WTC11 (cell line): ENCODE data around the gene RNF146. TPM values are rescaled to one million over a fixed set of nuclear protein-coding genes. Genes with fewer than 3 reads are reported as not detected.

Experiments
- FOXJ3 ChIP-seq: sonication (generic); formaldehyde crosslinking; IDR thresholded peaks from 2 replicates; pipeline ENCODE4 v1.9.0; 2021; ENCODE audit warnings: missing genetic modification reagents, mild to moderate bottlenecking, borderline replicate concordance
- FOXP1 ChIP-seq: sonication (generic); formaldehyde crosslinking; IDR thresholded peaks from 2 replicates; pipeline ENCODE4 v1.8.0; 2022; ENCODE audit warnings: missing genetic modification reagents, mild to moderate bottlenecking, moderate library complexity, borderline replicate concordance
- GABPB1 ChIP-seq: sonication (generic); formaldehyde crosslinking; IDR thresholded peaks from 2 replicates; pipeline ENCODE4 v1.8.1; 2023; ENCODE audit warnings: mild to moderate bottlenecking, missing genetic modification reagents
- GTF2I ChIP-seq: fragments of 250-450 bp; sonication (Bioruptor Pico); conservative IDR thresholded peaks from 2 replicates; pipeline ENCODE4 v1.4.0; 2021; ENCODE audit warnings: mild to moderate bottlenecking
- JAZF1 ChIP-seq: fragments of 250-450 bp; sonication (Bioruptor Pico); IDR thresholded peaks from 2 replicates; pipeline ENCODE4 v1.9.0; 2021; ENCODE audit warnings: moderate library complexity, mild to moderate bottlenecking, inconsistent platforms
- JUN ChIP-seq: sonication (generic); formaldehyde crosslinking; IDR thresholded peaks from 2 replicates; pipeline ENCODE4 v1.8.0; 2023; ENCODE audit warnings: mild to moderate bottlenecking, missing genetic modification reagents
- NFATC4 ChIP-seq: fragments of 250-450 bp; sonication (Bioruptor Pico); IDR thresholded peaks from 2 replicates; pipeline ENCODE4 v1.9.0; 2021; ENCODE audit warnings: mild to moderate bottlenecking
- NFE2L1 ChIP-seq: sonication (generic); formaldehyde crosslinking; IDR thresholded peaks from 2 replicates; pipeline ENCODE4 v1.8.1; 2023; ENCODE audit warnings: missing genetic modification reagents
- NR2C2 ChIP-seq: sonication (generic); formaldehyde crosslinking; IDR thresholded peaks from 2 replicates; pipeline ENCODE4 v1.8.0; 2022; ENCODE audit warnings: mild to moderate bottlenecking, missing genetic modification reagents
- NR3C1 ChIP-seq: sonication (generic); formaldehyde crosslinking; conservative IDR thresholded peaks from 2 replicates; pipeline ENCODE4 v1.8.1; 2023; ENCODE audit warnings: low read depth, mild to moderate bottlenecking, missing genetic modification reagents
- OVOL2 ChIP-seq: fragments of 250-450 bp; sonication (Bioruptor Pico); IDR thresholded peaks from 2 replicates; pipeline ENCODE4 v1.9.0; 2021; ENCODE audit warnings: mild to moderate bottlenecking, borderline replicate concordance
- SMAD3 ChIP-seq: sonication (generic); formaldehyde crosslinking; IDR thresholded peaks from 2 replicates; pipeline ENCODE4 v1.8.0; 2022; ENCODE audit warnings: missing genetic modification reagents, mild to moderate bottlenecking, borderline replicate concordance
- SMAD4 ChIP-seq: sonication (generic); formaldehyde crosslinking; IDR thresholded peaks from 2 replicates; pipeline ENCODE4 v1.8.0; 2022; ENCODE audit warnings: mild to moderate bottlenecking, missing genetic modification reagents
- TCF7 ChIP-seq: sonication (generic); formaldehyde crosslinking; IDR thresholded peaks from 2 replicates; pipeline ENCODE4 v1.8.0; 2022; ENCODE audit warnings: mild to moderate bottlenecking, low read depth, missing genetic modification reagents, moderate library complexity
- TP53 ChIP-seq: sonication (generic); formaldehyde crosslinking; IDR thresholded peaks from 2 replicates; pipeline ENCODE4 v1.8.1; 2023; ENCODE audit warnings: mild to moderate bottlenecking, missing genetic modification reagents
- ZNF232 ChIP-seq: sonication (generic); formaldehyde crosslinking; IDR thresholded peaks from 2 replicates; pipeline ENCODE4 v1.8.0; 2022; ENCODE audit warnings: mild to moderate bottlenecking, missing genetic modification reagents
- ZNF671 ChIP-seq: fragments of 250-450 bp; sonication (Bioruptor Pico); IDR thresholded peaks from 2 replicates; pipeline ENCODE4 v1.8.0; 2021; ENCODE audit warnings: mild to moderate bottlenecking
- total RNA-seq: library from RNA; stranded (reverse); gene quantifications from 3 replicates; pipeline ENCODE4 v1.2.3, GENCODE V29; 2021
- TF ChIP-seq, protein P1 (sequence below): fragments of 250-450 bp; sonication (Bioruptor Pico); IDR thresholded peaks from 2 replicates; pipeline ENCODE4 v2.1.2; 2022; ENCODE audit warnings: mild to moderate bottlenecking, moderate library complexity
- TF ChIP-seq, protein P2 (sequence below): sonication (generic); formaldehyde crosslinking; IDR thresholded peaks from 2 replicates; pipeline ENCODE4 v1.8.0; 2023; ENCODE audit warnings: mild to moderate bottlenecking, missing genetic modification reagents
- TF ChIP-seq, protein P3 (sequence below): sonication (generic); formaldehyde crosslinking; IDR thresholded peaks from 2 replicates; pipeline ENCODE4 v1.8.0; 2022; ENCODE audit warnings: mild to moderate bottlenecking, missing genetic modification reagents
- TF ChIP-seq, protein P4 (sequence below): fragments of 250-450 bp; sonication (Bioruptor Pico); conservative IDR thresholded peaks from 2 replicates; pipeline ENCODE4 v1.9.0; 2021; ENCODE audit warnings: mild to moderate bottlenecking
- TF ChIP-seq, protein P5 (sequence below): sonication (generic); formaldehyde crosslinking; IDR thresholded peaks from 2 replicates; pipeline ENCODE4 v1.8.0; 2022; ENCODE audit warnings: mild to moderate bottlenecking, missing genetic modification reagents
- TF ChIP-seq, protein P6 (sequence below): fragments of 250-450 bp; sonication (Bioruptor Pico); IDR thresholded peaks from 2 replicates; pipeline ENCODE4 v1.9.0; 2021; ENCODE audit warnings: moderate library complexity, mild to moderate bottlenecking, inconsistent platforms, borderline replicate concordance
- TF ChIP-seq, protein P7 (sequence below): fragments of 250-450 bp; sonication (Bioruptor Pico); IDR thresholded peaks from 2 replicates; pipeline ENCODE4 v1.9.0; 2021; ENCODE audit warnings: mild to moderate bottlenecking

The RNF146 gene
- total RNA-seq, 1 experiment from 2014 or later: 27.3 TPM

DNA sequence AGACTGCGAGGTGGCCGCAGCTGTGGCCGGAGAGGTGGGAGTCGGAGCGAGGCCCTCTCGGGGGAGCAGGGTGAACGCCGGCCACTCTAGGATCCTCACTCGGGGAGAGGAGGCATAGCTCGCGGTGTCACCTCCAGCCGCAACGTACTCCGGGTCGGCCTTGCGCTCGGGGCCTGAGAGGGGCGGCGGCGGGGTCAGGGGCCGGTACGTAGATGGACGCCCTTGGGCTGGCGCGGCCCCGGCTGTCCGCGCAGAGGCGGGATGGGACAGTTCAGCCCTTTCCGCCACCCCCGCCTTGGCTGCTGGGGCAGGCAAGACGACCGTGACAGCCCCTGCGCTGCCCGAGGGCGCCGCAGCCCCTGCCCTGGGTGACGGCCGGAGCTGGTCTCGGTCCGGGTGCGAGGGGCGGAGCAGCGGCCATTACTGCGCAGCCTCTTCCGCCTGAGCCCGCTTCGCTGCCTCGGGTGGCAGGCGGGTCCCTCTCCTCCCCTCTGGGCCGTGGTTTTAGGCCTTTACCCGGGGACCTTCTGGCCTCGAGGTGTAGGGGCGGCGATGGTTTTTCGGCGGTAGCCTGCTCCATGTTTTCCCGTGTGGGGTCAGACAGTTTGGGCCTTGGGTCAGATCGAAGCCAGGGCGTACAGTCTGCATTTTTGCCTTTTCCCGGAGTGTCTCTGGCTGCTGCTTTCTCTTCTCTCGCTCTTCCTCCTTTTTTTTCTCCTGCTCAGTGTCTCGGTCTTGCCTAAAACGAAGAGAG lies 405 bp downstream of the RNF146 start (continued):
- TF ChIP-seq, protein P1, sequence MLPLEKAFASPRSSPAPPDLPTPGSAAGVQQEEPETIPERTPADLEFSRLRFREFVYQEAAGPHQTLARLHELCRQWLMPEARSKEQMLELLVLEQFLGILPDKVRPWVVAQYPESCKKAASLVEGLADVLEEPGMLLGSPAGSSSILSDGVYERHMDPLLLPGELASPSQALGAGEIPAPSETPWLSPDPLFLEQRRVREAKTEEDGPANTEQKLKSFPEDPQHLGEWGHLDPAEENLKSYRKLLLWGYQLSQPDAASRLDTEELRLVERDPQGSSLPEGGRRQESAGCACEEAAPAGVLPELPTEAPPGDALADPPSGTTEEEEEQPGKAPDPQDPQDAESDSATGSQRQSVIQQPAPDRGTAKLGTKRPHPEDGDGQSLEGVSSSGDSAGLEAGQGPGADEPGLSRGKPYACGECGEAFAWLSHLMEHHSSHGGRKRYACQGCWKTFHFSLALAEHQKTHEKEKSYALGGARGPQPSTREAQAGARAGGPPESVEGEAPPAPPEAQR (CRISPR knock-in tag): no peak
- no peak for TF ChIP-seq NR3C1
- TF ChIP-seq TCF7: no peak
- TF ChIP-seq ZNF671 (CRISPR knock-in tag): no peak
- peak; percentile 80 for TF ChIP-seq ZNF232
- TF ChIP-seq, protein P2, sequence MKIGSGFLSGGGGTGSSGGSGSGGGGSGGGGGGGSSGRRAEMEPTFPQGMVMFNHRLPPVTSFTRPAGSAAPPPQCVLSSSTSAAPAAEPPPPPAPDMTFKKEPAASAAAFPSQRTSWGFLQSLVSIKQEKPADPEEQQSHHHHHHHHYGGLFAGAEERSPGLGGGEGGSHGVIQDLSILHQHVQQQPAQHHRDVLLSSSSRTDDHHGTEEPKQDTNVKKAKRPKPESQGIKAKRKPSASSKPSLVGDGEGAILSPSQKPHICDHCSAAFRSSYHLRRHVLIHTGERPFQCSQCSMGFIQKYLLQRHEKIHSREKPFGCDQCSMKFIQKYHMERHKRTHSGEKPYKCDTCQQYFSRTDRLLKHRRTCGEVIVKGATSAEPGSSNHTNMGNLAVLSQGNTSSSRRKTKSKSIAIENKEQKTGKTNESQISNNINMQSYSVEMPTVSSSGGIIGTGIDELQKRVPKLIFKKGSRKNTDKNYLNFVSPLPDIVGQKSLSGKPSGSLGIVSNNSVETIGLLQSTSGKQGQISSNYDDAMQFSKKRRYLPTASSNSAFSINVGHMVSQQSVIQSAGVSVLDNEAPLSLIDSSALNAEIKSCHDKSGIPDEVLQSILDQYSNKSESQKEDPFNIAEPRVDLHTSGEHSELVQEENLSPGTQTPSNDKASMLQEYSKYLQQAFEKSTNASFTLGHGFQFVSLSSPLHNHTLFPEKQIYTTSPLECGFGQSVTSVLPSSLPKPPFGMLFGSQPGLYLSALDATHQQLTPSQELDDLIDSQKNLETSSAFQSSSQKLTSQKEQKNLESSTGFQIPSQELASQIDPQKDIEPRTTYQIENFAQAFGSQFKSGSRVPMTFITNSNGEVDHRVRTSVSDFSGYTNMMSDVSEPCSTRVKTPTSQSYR (CRISPR knock-in tag): no peak
- TF ChIP-seq GTF2I (CRISPR knock-in tag): no peak
- 0 out of 2 replicates have a peak, but pooled peaks have one; percentile 18 for TF ChIP-seq SMAD4 (CRISPR knock-in tag)
- TF ChIP-seq, protein P3, sequence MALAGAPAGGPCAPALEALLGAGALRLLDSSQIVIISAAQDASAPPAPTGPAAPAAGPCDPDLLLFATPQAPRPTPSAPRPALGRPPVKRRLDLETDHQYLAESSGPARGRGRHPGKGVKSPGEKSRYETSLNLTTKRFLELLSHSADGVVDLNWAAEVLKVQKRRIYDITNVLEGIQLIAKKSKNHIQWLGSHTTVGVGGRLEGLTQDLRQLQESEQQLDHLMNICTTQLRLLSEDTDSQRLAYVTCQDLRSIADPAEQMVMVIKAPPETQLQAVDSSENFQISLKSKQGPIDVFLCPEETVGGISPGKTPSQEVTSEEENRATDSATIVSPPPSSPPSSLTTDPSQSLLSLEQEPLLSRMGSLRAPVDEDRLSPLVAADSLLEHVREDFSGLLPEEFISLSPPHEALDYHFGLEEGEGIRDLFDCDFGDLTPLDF: no peak
- TF ChIP-seq NR2C2 (CRISPR knock-in tag): no peak
- no peak for TF ChIP-seq JAZF1 (CRISPR knock-in tag)
- TF ChIP-seq NFE2L1 (CRISPR knock-in tag): 0 out of 2 replicates have a peak, but pooled peaks have one; percentile 61
- no peak for TF ChIP-seq NFATC4 (CRISPR knock-in tag)
- TF ChIP-seq FOXJ3 (CRISPR knock-in tag): no peak
- TF ChIP-seq, protein P4, sequence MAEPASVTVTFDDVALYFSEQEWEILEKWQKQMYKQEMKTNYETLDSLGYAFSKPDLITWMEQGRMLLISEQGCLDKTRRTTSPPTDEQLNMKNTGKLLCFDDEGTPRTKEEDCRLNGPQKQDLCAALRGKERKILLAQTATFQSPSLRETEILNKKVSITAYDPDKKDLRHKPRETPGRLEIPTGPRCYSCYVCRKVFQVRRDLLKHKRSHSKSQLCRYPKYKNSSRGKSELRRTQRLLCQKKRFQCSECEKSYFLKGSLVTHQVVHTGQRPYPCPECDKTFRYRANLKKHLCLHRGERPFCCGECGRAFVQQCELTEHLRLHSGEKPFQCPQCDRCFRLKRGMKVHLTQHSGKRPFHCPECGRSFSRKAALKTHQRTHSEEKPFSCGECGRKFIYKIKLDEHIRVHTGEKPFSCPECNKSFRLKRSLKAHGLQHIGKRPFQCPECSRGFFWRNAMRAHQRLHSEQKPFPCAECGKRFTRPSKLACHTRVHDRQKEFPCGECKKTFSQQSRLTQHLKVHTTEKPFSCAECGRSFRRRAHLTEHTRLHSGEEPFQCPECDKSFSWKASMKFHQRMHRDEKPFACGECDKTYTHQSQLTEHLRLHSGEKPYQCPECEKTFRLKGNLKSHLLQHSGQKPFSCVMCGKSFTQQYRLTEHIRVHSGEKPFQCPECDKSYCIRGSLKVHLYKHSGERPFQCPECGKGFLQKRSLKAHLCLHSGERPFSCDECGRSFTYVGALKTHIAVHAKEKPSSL (CRISPR knock-in tag): no peak
- TF ChIP-seq, protein P5, sequence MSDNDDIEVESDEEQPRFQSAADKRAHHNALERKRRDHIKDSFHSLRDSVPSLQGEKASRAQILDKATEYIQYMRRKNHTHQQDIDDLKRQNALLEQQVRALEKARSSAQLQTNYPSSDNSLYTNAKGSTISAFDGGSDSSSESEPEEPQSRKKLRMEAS (CRISPR knock-in tag): peak; percentile 62; the same call in 1 of the 2 replicates
- TF ChIP-seq OVOL2 (CRISPR knock-in tag): no peak
- TF ChIP-seq, protein P6, sequence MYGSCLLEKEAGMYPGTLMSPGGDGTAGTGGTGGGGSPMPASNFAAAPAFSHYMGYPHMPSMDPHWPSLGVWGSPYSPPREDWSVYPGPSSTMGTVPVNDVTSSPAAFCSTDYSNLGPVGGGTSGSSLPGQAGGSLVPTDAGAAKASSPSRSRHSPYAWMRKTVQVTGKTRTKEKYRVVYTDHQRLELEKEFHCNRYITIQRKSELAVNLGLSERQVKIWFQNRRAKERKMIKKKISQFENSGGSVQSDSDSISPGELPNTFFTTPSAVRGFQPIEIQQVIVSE (CRISPR knock-in tag): no peak
- peak; percentile 39; the same call in 1 of the 2 replicates for TF ChIP-seq FOXP1 (CRISPR knock-in tag)
- TF ChIP-seq JUN: no peak
- TF ChIP-seq GABPB1 (CRISPR knock-in tag): no peak
- peak; percentile 86 for TF ChIP-seq TP53 (CRISPR knock-in tag)
- TF ChIP-seq, protein P7, sequence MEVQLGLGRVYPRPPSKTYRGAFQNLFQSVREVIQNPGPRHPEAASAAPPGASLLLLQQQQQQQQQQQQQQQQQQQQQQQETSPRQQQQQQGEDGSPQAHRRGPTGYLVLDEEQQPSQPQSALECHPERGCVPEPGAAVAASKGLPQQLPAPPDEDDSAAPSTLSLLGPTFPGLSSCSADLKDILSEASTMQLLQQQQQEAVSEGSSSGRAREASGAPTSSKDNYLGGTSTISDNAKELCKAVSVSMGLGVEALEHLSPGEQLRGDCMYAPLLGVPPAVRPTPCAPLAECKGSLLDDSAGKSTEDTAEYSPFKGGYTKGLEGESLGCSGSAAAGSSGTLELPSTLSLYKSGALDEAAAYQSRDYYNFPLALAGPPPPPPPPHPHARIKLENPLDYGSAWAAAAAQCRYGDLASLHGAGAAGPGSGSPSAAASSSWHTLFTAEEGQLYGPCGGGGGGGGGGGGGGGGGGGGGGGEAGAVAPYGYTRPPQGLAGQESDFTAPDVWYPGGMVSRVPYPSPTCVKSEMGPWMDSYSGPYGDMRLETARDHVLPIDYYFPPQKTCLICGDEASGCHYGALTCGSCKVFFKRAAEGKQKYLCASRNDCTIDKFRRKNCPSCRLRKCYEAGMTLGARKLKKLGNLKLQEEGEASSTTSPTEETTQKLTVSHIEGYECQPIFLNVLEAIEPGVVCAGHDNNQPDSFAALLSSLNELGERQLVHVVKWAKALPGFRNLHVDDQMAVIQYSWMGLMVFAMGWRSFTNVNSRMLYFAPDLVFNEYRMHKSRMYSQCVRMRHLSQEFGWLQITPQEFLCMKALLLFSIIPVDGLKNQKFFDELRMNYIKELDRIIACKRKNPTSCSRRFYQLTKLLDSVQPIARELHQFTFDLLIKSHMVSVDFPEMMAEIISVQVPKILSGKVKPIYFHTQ (CRISPR knock-in tag): no peak
- TF ChIP-seq SMAD3 (CRISPR knock-in tag): no peak
